NAMALWA (cell line): Measurements from ENCODE around the gene SORL1-AS1.

Source experiments
- DNase-seq: peaks from one replicate; pipeline ENCODE4 v3.0.0-alpha.2; 2015; ENCODE audit warnings: low spot score

Gene SORL1-AS1

DNA sequence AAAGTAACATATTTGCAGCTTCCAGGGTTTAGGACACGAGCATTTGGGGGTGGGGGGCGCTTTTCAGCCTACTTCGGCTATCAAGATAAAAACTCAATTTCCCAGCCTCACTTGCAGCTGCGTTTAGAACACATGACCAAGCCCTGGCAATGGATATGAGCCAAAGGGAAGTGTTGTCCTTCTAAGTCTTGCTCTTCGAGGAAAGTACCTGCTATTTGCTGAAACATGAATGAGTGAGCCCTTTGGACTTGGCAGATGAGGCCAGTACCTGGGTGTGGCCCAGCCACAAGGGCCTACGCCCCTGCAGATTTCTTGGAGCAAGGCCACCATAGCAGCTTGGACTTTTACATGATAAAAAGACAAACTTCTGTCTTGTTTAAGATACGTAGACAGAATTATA, 60.9 kb downstream of the SORL1-AS1 start:
- no peak for DNase-seq

DNA sequence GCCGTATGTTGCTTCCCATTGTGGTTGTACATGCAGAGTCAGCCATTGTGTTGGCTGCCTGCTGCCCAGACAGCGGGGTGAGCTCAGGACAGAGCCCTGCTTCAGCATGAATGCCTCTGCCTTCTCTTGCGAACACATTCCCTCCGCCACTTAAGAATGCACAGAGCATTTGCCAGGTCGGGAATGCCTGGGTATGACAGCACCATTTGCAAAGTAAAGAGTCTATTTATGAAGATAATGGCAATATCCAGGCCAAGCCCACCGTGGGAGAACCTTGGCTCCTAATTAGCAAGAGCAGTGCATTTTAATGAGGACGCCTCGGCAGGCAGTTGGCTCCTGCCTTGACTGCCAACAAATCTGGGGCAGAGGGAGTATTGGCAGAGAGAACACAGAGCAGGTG, 63.1 kb downstream of the SORL1-AS1 start:
- no peak for DNase-seq
